Lung (tissue), 12 donors: Measurements from ENCODE around the gene ARHGAP10. TPM values are rescaled to one million over a fixed set of nuclear protein-coding genes. Genes with fewer than 3 reads are reported as not detected.

ENCODE experiments used
- ATAC-seq: fragments of 200-7000 bp; cut with Tn5 transposase; one replicate; pipeline ENCODE4 v1.9.1; 2020; ENCODE audit warnings: moderate number of reproducible peaks; ENCODE audit not compliant: insufficient read depth, low FRiP score
- DNase-seq, 3 donors: peaks; one replicate each; pipeline ENCODE4 v3.0.0-alpha.2; 2013 to 2017
- H3K27ac ChIP-seq, 2 donors: one replicate each; pipeline ENCODE4 v1.5.1; 2013; ENCODE audit warnings: mild to moderate bottlenecking in 2 of 2, moderate library complexity in 2 of 2, control low read depth in 1 of 2, inconsistent platforms in 1 of 2, low read depth in 1 of 2, low read length in 1 of 2
- H3K27me3 ChIP-seq, 3 donors: one replicate each; pipeline ENCODE4 v1.5.1; 2013; ENCODE audit warnings: low read length in 2 of 3; ENCODE audit not compliant: control insufficient read depth in 3 of 3, insufficient read depth in 3 of 3
- H3K36me3 ChIP-seq, 4 donors: one replicate each; pipeline ENCODE4 v1.5.1; 2013; ENCODE audit warnings: low read length in 4 of 4, mild to moderate bottlenecking in 1 of 4, moderate library complexity in 1 of 4; ENCODE audit not compliant: control insufficient read depth in 4 of 4, insufficient read depth in 4 of 4
- H3K4me1 ChIP-seq, 5 donors: one replicate each; pipeline ENCODE4 v1.5.1; 2013; ENCODE audit warnings: low read length in 5 of 5, mild to moderate bottlenecking in 2 of 5, moderate library complexity in 1 of 5; ENCODE audit not compliant: control insufficient read depth in 5 of 5, insufficient read depth in 5 of 5
- H3K4me3 ChIP-seq: one replicate; pipeline ENCODE4 v1.5.1; 2013; ENCODE audit warnings: mild to moderate bottlenecking, control low read depth, moderate library complexity
- H3K9ac ChIP-seq, 2 donors: one replicate each; pipeline ENCODE4 v1.5.1; 2013; ENCODE audit warnings: low read length in 2 of 2, control low read depth in 1 of 2; ENCODE audit not compliant: insufficient read depth in 1 of 2
- H3K9me3 ChIP-seq, 4 donors: one replicate each; pipeline ENCODE4 v1.5.1; 2013; ENCODE audit warnings: low read length in 3 of 4, mild to moderate bottlenecking in 1 of 4, moderate library complexity in 1 of 4; ENCODE audit not compliant: control insufficient read depth in 4 of 4, insufficient read depth in 3 of 4
- CTCF ChIP-seq: IDR thresholded peaks from 2 replicates; pipeline ENCODE4 v1.5.1; 2012; ENCODE audit warnings: mild to moderate bottlenecking; ENCODE audit errors: control extremely low read depth, extremely low read depth
- WGBS, 2 donors: extraction: QIAGEN DNeasy Blood & Tissue Kit; methylation state at CpG; one replicate each; pipeline ENCODE4 v1.1.7; 2013; 5-methylcytosine and 5-hydroxymethylcytosine counted together
- polyA plus RNA-seq, 2 donors: library from polyadenylated mRNA; stranded (reverse); fragments of 200-250 nt; gene quantifications; one replicate each; pipeline ENCODE4 v1.2.1, GENCODE V29; 2013
- total RNA-seq, 2 donors: library from RNA; depleted of rRNA in 1 of 2; stranded (reverse); fragments of >200 nt in 1 of 2; gene quantifications; one replicate each; pipeline ENCODE4 v1.2.1, GENCODE V29; 2014 to 2021
- donor health status: control.
- donor health status: control.
- donor health status: Bipolar disorder and iron deficiency.
- donor health status: healthy.
- donor health status: DM: yes; HTN: yes; CAD: no.

The ARHGAP10 gene
- total and polyA plus RNA-seq, 4 donors, result 9.1 to 25.0 (median 17.5) TPM

DNA sequence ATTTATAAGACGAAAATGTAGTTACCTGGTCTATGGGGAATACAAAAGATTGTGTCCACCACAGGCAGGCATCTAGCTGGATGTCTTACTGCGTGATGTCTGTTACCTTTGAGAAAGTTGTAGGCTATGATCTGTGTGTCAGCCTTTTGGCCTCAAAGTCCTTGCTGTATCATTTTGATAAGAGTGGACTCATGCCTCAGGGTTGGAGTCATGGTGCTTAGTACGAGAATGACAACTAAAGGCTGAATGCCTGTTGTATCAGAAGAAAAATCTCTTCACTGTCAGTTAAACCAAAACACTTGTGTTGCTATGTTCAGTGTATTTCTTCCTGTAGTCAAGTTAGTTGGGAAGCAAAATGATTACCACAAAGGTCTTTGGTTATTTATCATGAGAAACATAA lies 226.2 kb downstream of the ARHGAP10 start:
- peaks cover 0 to 2% (median under 1%) of the 10 kb centered on the region in 4 donors for H3K36me3 ChIP-seq
- H3K27me3 ChIP-seq, result no peaks in the 10 kb centered on the region
- TF ChIP-seq CTCF, result no peak
- peaks cover 0 to 21% (median 0%) of the 10 kb centered on the region in 5 donors for H3K4me1 ChIP-seq
- H3K4me3 ChIP-seq, result no peak overlapping the region
- H3K27ac ChIP-seq, result peak overlapping the region in 1 of 2 donors; percentile 33
- peaks cover 0 to 3% (median 0%) of the 10 kb centered on the region in 4 donors for H3K9me3 ChIP-seq
- ATAC-seq, result no peak
- WGBS, 2 donors, result 86 to 92% methylated on average over 3 of the region's 3 CpGs
- no peak for DNase-seq
- no peak overlapping the region for H3K9ac ChIP-seq

DNA sequence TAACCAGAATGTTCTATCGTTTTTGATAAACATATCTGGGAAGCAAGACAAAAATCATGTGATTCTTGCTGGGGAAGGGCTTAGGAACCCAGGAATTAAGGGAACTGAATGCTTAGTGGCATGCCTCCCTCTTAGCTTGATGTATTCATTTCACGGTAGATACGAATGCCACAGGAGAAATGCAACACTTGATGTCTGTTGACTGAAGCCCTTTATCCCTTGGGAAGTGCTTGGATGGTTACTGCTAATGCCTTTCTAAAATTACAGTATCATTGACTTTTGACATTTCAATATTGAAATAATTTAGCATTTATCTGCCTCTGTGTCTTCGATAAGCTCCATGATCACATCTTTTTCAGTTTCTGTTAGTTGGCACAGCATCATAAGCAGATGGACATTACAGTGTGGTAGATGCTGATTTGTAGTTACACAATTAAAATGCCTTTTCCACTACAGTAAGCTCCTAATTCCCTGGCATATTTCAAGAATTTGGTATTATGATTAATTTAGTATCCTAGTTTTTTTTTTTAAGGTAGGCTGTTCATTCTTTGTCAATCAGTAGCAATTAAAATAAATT lies 226.7 kb downstream of the ARHGAP10 start:
- Histone ChIP-seq H3K27me3 (no peaks in the 10 kb centered on the region), H3K9me3 (no peaks in the 10 kb centered on the region), H3K4me3 (no peak overlapping the region), H3K9ac (no peak overlapping the region), H3K36me3 (peaks cover 0 to 2% (median under 1%) of the 10 kb centered on the region in 4 donors), H3K4me1 (peaks cover 0 to 21% (median 0%) of the 10 kb centered on the region in 5 donors), H3K27ac (no peak overlapping the region)
- TF ChIP-seq CTCF, result no peak
- 75 to 83% methylated on average over 4 of the region's 4 CpGs for WGBS, 2 donors
- no peak for ATAC-seq
- no peak for DNase-seq

DNA sequence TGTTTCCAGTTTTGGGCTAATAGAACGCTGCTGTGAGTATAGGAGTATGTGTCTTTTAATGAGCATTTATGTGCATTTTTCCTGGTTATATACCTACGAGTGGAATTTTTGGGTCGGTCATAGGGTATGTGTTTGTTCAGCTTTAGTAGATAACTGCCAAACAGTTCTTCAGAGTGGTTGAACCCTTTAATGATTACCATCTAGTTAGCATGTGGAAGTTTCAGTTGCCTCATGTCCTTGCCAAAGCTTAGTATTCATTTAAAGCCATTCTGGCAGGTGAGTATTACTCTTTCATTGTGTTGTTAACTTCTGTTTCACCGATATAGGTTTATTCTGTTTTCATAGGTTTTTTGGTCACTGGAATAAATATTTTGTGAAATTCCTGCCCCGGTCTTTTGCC lies 229.1 kb downstream of the ARHGAP10 start:
- no peak for ATAC-seq
- Histone ChIP-seq H3K9me3 (no peaks in the 10 kb centered on the region), H3K4me1 (peaks cover 0 to 20% (median 3%) of the 10 kb centered on the region in 5 donors), H3K27ac (no peak overlapping the region), H3K27me3 (no peaks in the 10 kb centered on the region), H3K4me3 (no peak overlapping the region), H3K36me3 (peaks cover 0 to 7% (median 2%) of the 10 kb centered on the region in 4 donors), H3K9ac (no peak overlapping the region)
- no peak for TF ChIP-seq CTCF
- WGBS, 2 donors, result 94 to 95% methylated on average over 5 of the region's 5 CpGs
- no peak for DNase-seq

DNA sequence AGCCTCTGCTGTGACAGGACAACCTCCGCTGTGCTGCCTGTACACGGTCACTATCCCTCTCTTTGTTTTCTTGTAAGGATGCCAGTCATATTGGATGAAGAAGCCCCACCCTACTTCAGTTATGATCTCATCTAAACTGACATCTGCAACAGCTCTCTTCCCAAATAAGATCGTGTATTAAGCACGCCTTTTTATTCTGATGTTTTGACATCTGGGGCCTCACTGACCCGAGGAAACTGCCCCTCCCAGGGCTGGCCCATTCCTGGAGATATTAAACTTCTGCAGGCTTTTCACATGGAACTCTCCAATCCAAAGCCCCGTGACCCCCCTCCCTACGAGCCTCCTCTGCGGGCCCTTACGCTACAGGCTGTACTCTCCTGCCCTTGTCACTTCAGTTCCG lies 232.0 kb downstream of the ARHGAP10 start:
- ATAC-seq, result no peak
- peaks cover 0 to 5% (median 0%) of the 10 kb centered on the region in 5 donors for H3K4me1 ChIP-seq
- H3K9me3 ChIP-seq, result no peaks in the 10 kb centered on the region
- no peak for DNase-seq
- 90 to 94% methylated on average over 10 of the region's 10 CpGs for WGBS, 2 donors
- H3K9ac ChIP-seq, result no peak overlapping the region
- TF ChIP-seq CTCF, result no peak
- peaks cover 0 to 10% (median 5%) of the 10 kb centered on the region in 4 donors for H3K36me3 ChIP-seq
- no peaks in the 10 kb centered on the region for H3K27me3 ChIP-seq
- H3K4me3 ChIP-seq, result no peak overlapping the region
- no peak overlapping the region for H3K27ac ChIP-seq
